ENCODE data around the gene TMEM9. TPM values are rescaled to one million over a fixed set of nuclear protein-coding genes. Genes with fewer than 3 reads are reported as not detected.

The TMEM9 gene
- total and polyA plus RNA-seq, 9 of the 15 experiments (the other 6 are each of a cell fraction or from before 2014, with no cell fraction given) = 30.4 to 107 (median 67.6) TPM

GRCh38 chr1:201114245-201115131, 39.8 kb downstream of the TMEM9 start:
- BruUV-seq (replicated peaks) = no TSS peak
- Histone ChIP-seq H3K36me3 (ENCODE audit: control insufficient read depth, insufficient read depth, low read length) (no peaks in the 10 kb centered on the region), H3K9me3 (replicated peaks; ENCODE audit: control insufficient read depth, insufficient read depth, low read depth, low read length) (no peaks in the 10 kb centered on the region), H3K4me2 (ENCODE audit: insufficient read depth, low read length) (no peak overlapping the region), H3K27ac (ENCODE audit: extremely low read depth, low read depth, low read length) (no peak overlapping the region), H2AFZ (ENCODE audit: low read depth, low read length) (no peak overlapping the region), H4K20me1 (replicated peaks; ENCODE audit: control insufficient read depth, insufficient read depth, low read length) (peaks cover 7% of the 10 kb centered on the region; the same call in 1 of the 2 replicates), H3K4me3 (no peak overlapping the region), H3K9me1 (ENCODE audit: control insufficient read depth, insufficient read depth, low read length) (no peaks in the 10 kb centered on the region), H3K4me1 (replicated peaks in 1 of 2; ENCODE audit: control insufficient read depth in 2 of 2, insufficient read depth in 2 of 2, low read length in 2 of 2) (peaks cover 0 to 7% of the 10 kb centered on the region in 2 experiments; a peak in 2 of 5 replicates), H3K79me2 (ENCODE audit: control insufficient read depth, insufficient read depth, low read length) (no peaks in the 10 kb centered on the region), H3K9ac (ENCODE audit: insufficient read depth in 1 of 2, low read depth in 2 of 2, low read length in 2 of 2) (no peak overlapping the region), H3K27me3 (ENCODE audit: control insufficient read depth in 2 of 2, insufficient read depth in 2 of 2, low read length in 2 of 2) (peaks cover 20 to 51% of the 10 kb centered on the region in 2 experiments; a peak in 4 of 5 replicates)
- FAIRE-seq (peak; percentile 98), DNase-seq (ENCODE audit: extremely low read depth in 1 of 4, low spot score in 3 of 4) (peak; percentile 83 to 85 (median 84)), ATAC-seq (peak; percentile 98)
- CTCF ChIA-PET (ENCODE audit: low intra/inter-chr PET ratio) = interaction anchor here (0.7 to 1.8 kb wide), 6 partner anchors 23 to 555 kb away, joined by 3 to 11 read pairs (median 4); no protein-coding TSS in a partner anchor
- POLR2A ChIA-PET = interaction anchor here (0.6 to 1.0 kb wide), 2 partner anchors 15 to 142 kb away, joined by 3 to 5 read pairs; no protein-coding TSS in a partner anchor
- in situ Hi-C loops (cut with MboI) = no loop called here
- WGBS (ENCODE audit: insufficient coverage, low coverage, missing lambda C conversion rate) = 35% methylated on average over 71 of the region's 88 CpGs
- intact Hi-C loops (cut with micrococcal nuclease) = loop anchor here (1.0 to 10.0 kb wide), 2 partner anchors 28 to 70 kb away; no protein-coding TSS in a partner anchor
- TF ChIP-seq L3MBTL2 (IDR thresholded peaks at IDR 0.05) (peak; percentile 30; the same call in 1 of the 2 replicates), TEAD1 (CRISPR knock-in tag; IDR thresholded peaks at IDR 0.05) (no peak), FOXP1 (CRISPR knock-in tag; IDR thresholded peaks at IDR 0.05) (no peak), IRF9 (tag; IDR thresholded peaks at IDR 0.05) (no peak), TFAP4 (CRISPR knock-in tag; IDR thresholded peaks at IDR 0.05; ENCODE audit: borderline replicate concordance) (peak; percentile 32; the same call in 1 of the 2 replicates), NFIX (CRISPR knock-in tag; IDR thresholded peaks at IDR 0.05; ENCODE audit: low read depth) (no peak), SMC3 (conservative IDR thresholded peaks at IDR 0.05; ENCODE audit: insufficient read depth, low read depth, low read length) (peak; percentile 93), E2F4 (CRISPR knock-in tag; IDR thresholded peaks at IDR 0.05; ENCODE audit: low read depth) (no peak), PHF21A (IDR thresholded peaks at IDR 0.05; ENCODE audit: borderline replicate concordance, low read depth) (peak; percentile 99; the same call in 1 of the 2 replicates), SREBF2 (CRISPR knock-in tag; IDR thresholded peaks at IDR 0.05) (no peak), CC2D1A (IDR thresholded peaks at IDR 0.05) (peak; percentile 52; the same call in 1 of the 2 replicates), SAP30 (IDR thresholded peaks at IDR 0.05; ENCODE audit: borderline replicate concordance, insufficient read depth, low read depth, low read length, poor library complexity, severe bottlenecking) (no peak), MLLT1 (IDR thresholded peaks at IDR 0.05) (0 out of 4 replicates have a peak, but pooled peaks of 1 of the 2 experiments have one; percentile 27), TARDBP (IDR thresholded peaks at IDR 0.05) (0 out of 2 replicates have a peak, but pooled peaks have one; percentile 34), NR2C1 (IDR thresholded peaks at IDR 0.05) (no peak), NR2C1 (tag; IDR thresholded peaks at IDR 0.05) (no peak)

Data from K562 (cell line).